Measurements from ENCODE around the gene PIAS4.

Gene PIAS4

DNA sequence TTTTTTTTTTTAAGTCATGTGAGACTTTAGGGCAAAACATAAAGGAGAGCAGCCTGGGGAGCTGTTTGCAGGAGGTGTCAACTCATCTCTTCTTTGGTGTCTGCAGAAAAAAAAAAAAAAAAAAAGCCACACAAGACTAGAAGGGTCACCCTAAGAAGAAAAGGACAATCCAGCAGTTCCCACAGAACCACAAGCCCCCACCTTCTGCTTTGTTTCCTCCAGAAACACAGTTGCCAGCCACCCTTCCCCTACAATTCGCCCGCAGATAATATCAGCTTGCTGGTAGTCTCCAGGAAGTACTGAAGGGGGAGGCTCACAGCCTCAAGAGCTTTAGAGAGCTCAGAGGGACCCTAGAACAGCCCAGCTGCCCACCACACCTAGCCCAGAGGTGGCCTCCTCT, 81.4 kb downstream of the PIAS4 start:
- TF ChIP-seq, protein P1, sequence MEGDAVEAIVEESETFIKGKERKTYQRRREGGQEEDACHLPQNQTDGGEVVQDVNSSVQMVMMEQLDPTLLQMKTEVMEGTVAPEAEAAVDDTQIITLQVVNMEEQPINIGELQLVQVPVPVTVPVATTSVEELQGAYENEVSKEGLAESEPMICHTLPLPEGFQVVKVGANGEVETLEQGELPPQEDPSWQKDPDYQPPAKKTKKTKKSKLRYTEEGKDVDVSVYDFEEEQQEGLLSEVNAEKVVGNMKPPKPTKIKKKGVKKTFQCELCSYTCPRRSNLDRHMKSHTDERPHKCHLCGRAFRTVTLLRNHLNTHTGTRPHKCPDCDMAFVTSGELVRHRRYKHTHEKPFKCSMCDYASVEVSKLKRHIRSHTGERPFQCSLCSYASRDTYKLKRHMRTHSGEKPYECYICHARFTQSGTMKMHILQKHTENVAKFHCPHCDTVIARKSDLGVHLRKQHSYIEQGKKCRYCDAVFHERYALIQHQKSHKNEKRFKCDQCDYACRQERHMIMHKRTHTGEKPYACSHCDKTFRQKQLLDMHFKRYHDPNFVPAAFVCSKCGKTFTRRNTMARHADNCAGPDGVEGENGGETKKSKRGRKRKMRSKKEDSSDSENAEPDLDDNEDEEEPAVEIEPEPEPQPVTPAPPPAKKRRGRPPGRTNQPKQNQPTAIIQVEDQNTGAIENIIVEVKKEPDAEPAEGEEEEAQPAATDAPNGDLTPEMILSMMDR (conservative IDR thresholded peaks at IDR 0.05; ENCODE audit: low read depth, low read length), result no peak
- H3K4me3 ChIP-seq (ENCODE audit: low read length), result no peak overlapping the region
- DNase-seq (ENCODE audit: low read depth), result no peak

Measured in retinal pigment epithelial cell (primary cell).